Measurements from ENCODE around the gene CASR. TPM values are rescaled to one million over a fixed set of nuclear protein-coding genes. Genes with fewer than 3 reads are reported as not detected.

CASR gene
- polyA plus RNA-seq, 1 of the 3 experiments (the other 2 are of a cell fraction), result not detected

DNA sequence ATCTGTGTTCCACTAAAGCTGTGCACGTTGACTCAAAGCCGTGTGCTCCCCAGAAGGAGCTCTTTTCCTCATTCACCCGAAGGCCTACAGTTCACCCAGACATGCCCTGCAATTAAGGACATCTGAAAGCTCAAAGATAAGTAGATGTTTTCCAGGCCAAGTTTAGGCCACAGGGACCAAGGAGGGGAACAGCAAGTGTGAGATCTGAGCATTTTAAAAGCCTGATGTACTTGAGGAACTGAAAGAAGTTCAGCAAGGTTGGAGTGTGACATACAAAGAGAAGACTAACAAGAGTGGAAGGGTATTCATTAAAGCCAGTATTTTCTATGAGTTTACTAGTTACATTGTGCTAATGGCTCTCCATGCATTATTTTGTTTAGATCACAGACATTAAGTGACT lies 68.0 kb downstream of the CASR start:
- WGBS (ENCODE audit: low lambda C conversion rate), result 0% methylated on average over 3 of the region's 3 CpGs
- Histone ChIP-seq H3K9me3 (no peaks in the 10 kb centered on the region), H3K79me2 (ENCODE audit: insufficient read depth) (no peaks in the 10 kb centered on the region), H3K9me2 (no peaks in the 10 kb centered on the region), H3K4me1 (ENCODE audit: control insufficient read depth in 1 of 2, insufficient read depth in 2 of 2, low read depth in 1 of 2, low read length in 1 of 2) (peaks cover 0 to 7% of the 10 kb centered on the region in 2 experiments; a peak in 1 of 4 replicates), H3K27me3 (ENCODE audit: insufficient read depth) (peaks cover 21% of the 10 kb centered on the region; the same call in 1 of the 2 replicates), H3K27ac (ENCODE audit: low read depth in 2 of 2, low read length in 1 of 2) (no peak overlapping the region), H3F3A (replicated peaks; ENCODE audit: insufficient read depth) (no peaks in the 10 kb centered on the region), H4K20me1 (ENCODE audit: insufficient read depth) (no peaks in the 10 kb centered on the region), H3K4me2 (no peak overlapping the region), H2AFZ (ENCODE audit: low read depth) (no peak overlapping the region), H3K36me3 (replicated peaks in 1 of 2; ENCODE audit: control insufficient read depth in 1 of 2, insufficient read depth in 2 of 2, low read length in 1 of 2) (no peaks in the 10 kb centered on the region), H3K4me3 (ENCODE audit: low read depth in 2 of 2, low read length in 1 of 2) (no peak overlapping the region), H3K9ac (no peak overlapping the region)
- POLR2A ChIA-PET, result no interaction called here
- TF ChIP-seq SMC3 (IDR thresholded peaks at IDR 0.05; ENCODE audit: low read depth, low read length), result no peak
- TF ChIP-seq RAD21 (IDR thresholded peaks at IDR 0.05; ENCODE audit: low read length), result no peak
- no peak for TF ChIP-seq POLR2AphosphoS5 (IDR thresholded peaks at IDR 0.05; ENCODE audit: low read depth, low read length)
- TF ChIP-seq JUND (IDR thresholded peaks at IDR 0.05), result no peak
- TF ChIP-seq TEAD4 (IDR thresholded peaks at IDR 0.05; ENCODE audit: borderline replicate concordance, insufficient read depth), result no peak
- no peak for DNase-seq
- CTCF ChIA-PET, result no interaction called here

GRCh38 chr3:122253581-122253980 lies 70.1 kb downstream of the CASR start:
- Histone ChIP-seq H3K36me3 (replicated peaks in 1 of 2; ENCODE audit: control insufficient read depth in 1 of 2, insufficient read depth in 2 of 2, low read length in 1 of 2) (no peaks in the 10 kb centered on the region), H3K4me3 (ENCODE audit: low read depth in 2 of 2, low read length in 1 of 2) (no peak overlapping the region), H3F3A (replicated peaks; ENCODE audit: insufficient read depth) (no peaks in the 10 kb centered on the region), H3K27ac (ENCODE audit: low read depth in 2 of 2, low read length in 1 of 2) (no peak overlapping the region), H3K79me2 (ENCODE audit: insufficient read depth) (no peaks in the 10 kb centered on the region), H3K4me2 (no peak overlapping the region), H2AFZ (ENCODE audit: low read depth) (no peak overlapping the region), H3K27me3 (ENCODE audit: insufficient read depth) (peaks cover 21% of the 10 kb centered on the region; the same call in 1 of the 2 replicates), H3K4me1 (ENCODE audit: control insufficient read depth in 1 of 2, insufficient read depth in 2 of 2, low read depth in 1 of 2, low read length in 1 of 2) (no peaks in the 10 kb centered on the region), H3K9me3 (no peaks in the 10 kb centered on the region), H4K20me1 (ENCODE audit: insufficient read depth) (no peaks in the 10 kb centered on the region), H3K9ac (no peak overlapping the region), H3K9me2 (no peaks in the 10 kb centered on the region)
- no peak for DNase-seq
- WGBS (ENCODE audit: low lambda C conversion rate), result 19% methylated on average over 1 of the region's 1 CpG
- TF ChIP-seq SIN3A (IDR thresholded peaks at IDR 0.05; ENCODE audit: borderline replicate concordance, low read depth, low read length), result no peak
- TF ChIP-seq, protein P1, sequence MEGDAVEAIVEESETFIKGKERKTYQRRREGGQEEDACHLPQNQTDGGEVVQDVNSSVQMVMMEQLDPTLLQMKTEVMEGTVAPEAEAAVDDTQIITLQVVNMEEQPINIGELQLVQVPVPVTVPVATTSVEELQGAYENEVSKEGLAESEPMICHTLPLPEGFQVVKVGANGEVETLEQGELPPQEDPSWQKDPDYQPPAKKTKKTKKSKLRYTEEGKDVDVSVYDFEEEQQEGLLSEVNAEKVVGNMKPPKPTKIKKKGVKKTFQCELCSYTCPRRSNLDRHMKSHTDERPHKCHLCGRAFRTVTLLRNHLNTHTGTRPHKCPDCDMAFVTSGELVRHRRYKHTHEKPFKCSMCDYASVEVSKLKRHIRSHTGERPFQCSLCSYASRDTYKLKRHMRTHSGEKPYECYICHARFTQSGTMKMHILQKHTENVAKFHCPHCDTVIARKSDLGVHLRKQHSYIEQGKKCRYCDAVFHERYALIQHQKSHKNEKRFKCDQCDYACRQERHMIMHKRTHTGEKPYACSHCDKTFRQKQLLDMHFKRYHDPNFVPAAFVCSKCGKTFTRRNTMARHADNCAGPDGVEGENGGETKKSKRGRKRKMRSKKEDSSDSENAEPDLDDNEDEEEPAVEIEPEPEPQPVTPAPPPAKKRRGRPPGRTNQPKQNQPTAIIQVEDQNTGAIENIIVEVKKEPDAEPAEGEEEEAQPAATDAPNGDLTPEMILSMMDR (IDR thresholded peaks at IDR 0.05), result no peak
- no peak for TF ChIP-seq RXRA (IDR thresholded peaks at IDR 0.05; ENCODE audit: borderline replicate concordance, low read depth)
- TF ChIP-seq, protein P2, sequence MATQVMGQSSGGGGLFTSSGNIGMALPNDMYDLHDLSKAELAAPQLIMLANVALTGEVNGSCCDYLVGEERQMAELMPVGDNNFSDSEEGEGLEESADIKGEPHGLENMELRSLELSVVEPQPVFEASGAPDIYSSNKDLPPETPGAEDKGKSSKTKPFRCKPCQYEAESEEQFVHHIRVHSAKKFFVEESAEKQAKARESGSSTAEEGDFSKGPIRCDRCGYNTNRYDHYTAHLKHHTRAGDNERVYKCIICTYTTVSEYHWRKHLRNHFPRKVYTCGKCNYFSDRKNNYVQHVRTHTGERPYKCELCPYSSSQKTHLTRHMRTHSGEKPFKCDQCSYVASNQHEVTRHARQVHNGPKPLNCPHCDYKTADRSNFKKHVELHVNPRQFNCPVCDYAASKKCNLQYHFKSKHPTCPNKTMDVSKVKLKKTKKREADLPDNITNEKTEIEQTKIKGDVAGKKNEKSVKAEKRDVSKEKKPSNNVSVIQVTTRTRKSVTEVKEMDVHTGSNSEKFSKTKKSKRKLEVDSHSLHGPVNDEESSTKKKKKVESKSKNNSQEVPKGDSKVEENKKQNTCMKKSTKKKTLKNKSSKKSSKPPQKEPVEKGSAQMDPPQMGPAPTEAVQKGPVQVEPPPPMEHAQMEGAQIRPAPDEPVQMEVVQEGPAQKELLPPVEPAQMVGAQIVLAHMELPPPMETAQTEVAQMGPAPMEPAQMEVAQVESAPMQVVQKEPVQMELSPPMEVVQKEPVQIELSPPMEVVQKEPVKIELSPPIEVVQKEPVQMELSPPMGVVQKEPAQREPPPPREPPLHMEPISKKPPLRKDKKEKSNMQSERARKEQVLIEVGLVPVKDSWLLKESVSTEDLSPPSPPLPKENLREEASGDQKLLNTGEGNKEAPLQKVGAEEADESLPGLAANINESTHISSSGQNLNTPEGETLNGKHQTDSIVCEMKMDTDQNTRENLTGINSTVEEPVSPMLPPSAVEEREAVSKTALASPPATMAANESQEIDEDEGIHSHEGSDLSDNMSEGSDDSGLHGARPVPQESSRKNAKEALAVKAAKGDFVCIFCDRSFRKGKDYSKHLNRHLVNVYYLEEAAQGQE (IDR thresholded peaks at IDR 0.05; ENCODE audit: low read depth, low read length), result no peak
- TF ChIP-seq TCF12 (IDR thresholded peaks at IDR 0.05), result no peak
- no peak for TF ChIP-seq CHD2 (IDR thresholded peaks at IDR 0.05; ENCODE audit: low read length, partially characterized antibody)
- TF ChIP-seq RAD21 (IDR thresholded peaks at IDR 0.05; ENCODE audit: low read length), result no peak
- CTCF ChIA-PET, result interaction anchor here (1.0 kb wide), 1 partner anchor 151 kb away, joined by 4 read pairs; no protein-coding TSS in a partner anchor
- POLR2A ChIA-PET, result no interaction called here
